ENCODE results near the gene YWHAE.

DNA sequence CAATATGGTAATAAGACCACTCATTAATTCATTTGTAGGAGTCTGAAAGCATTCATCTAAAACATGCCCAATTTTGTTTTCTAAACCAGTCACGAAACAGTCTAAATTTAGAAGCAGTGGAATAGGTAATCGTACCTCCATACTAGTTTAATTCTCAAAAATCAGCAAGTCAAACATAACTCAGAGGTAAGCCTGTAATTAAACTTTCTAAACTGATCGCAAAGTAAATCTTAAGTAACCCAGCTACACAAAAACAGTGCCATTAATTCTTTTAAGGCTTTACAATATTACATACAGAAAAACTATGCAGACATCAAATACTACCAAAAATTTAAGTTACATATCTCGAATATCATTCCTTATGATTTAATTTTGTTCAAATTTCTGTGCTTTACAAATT is 31.4 kb downstream of the YWHAE start:
- TF ChIP-seq, protein P1, sequence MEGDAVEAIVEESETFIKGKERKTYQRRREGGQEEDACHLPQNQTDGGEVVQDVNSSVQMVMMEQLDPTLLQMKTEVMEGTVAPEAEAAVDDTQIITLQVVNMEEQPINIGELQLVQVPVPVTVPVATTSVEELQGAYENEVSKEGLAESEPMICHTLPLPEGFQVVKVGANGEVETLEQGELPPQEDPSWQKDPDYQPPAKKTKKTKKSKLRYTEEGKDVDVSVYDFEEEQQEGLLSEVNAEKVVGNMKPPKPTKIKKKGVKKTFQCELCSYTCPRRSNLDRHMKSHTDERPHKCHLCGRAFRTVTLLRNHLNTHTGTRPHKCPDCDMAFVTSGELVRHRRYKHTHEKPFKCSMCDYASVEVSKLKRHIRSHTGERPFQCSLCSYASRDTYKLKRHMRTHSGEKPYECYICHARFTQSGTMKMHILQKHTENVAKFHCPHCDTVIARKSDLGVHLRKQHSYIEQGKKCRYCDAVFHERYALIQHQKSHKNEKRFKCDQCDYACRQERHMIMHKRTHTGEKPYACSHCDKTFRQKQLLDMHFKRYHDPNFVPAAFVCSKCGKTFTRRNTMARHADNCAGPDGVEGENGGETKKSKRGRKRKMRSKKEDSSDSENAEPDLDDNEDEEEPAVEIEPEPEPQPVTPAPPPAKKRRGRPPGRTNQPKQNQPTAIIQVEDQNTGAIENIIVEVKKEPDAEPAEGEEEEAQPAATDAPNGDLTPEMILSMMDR (IDR thresholded peaks at IDR 0.05): no peak
- TF ChIP-seq ZFX (IDR thresholded peaks at IDR 0.05; ENCODE audit: borderline replicate concordance): no peak
